ENCODE data around the gene TFEB. TPM values are rescaled to one million over a fixed set of nuclear protein-coding genes. Genes with fewer than 3 reads are reported as not detected.

Gene TFEB
- total and polyA plus RNA-seq, 4 donors = 1.1 to 6.2 (median 3.8) TPM

DNA sequence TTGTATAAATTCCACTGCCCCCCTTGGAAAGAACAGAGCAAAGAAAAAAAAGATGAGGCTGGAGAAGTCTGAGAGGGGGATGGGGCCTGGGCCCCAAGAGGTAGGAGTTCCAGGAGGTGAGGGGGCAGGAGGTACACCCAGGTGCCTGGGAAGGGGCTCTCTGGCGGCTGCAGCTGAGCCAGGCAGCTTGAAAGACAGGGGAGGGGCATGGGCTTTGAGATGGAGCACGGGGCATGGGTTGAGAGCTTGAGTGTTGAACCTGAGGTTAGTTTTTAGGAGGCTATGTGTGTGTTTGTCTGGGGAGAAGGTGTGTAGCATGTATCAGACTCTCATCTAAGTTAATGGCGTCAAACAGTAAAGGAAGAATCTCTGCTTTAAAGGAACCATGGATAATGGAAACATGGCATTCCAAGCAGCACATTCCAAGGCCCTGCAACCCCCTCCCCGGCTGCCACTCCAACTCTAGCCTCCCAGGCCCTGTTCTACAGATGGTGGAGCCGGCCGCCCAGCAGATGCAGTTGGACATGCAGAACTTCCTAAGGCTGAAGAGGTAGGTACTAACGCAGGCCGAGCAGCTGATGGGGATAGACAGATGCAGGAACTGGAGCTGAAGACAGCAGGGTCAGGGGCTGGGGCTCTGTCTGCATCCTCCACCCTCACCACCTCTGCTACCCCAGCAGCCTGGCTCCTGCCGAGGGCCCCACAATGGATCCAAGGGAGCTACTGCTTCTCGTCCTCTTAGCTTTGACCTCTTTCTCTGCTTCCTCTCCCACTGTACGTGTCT lies 55.0 kb downstream of the TFEB start:
- peaks cover 0 to 5% (median under 1%) of the 10 kb centered on the region in 4 donors for H3K36me3 ChIP-seq (ENCODE audit: control insufficient read depth in 4 of 4, insufficient read depth in 3 of 4, low read depth in 1 of 4, low read length in 3 of 4)
- no peak overlapping the region for H3K27ac ChIP-seq (ENCODE audit: low read depth in 1 of 2, low read length in 2 of 2)
- 88% methylated on average over 11 of the region's 11 CpGs for WGBS
- TF ChIP-seq, protein P1, sequence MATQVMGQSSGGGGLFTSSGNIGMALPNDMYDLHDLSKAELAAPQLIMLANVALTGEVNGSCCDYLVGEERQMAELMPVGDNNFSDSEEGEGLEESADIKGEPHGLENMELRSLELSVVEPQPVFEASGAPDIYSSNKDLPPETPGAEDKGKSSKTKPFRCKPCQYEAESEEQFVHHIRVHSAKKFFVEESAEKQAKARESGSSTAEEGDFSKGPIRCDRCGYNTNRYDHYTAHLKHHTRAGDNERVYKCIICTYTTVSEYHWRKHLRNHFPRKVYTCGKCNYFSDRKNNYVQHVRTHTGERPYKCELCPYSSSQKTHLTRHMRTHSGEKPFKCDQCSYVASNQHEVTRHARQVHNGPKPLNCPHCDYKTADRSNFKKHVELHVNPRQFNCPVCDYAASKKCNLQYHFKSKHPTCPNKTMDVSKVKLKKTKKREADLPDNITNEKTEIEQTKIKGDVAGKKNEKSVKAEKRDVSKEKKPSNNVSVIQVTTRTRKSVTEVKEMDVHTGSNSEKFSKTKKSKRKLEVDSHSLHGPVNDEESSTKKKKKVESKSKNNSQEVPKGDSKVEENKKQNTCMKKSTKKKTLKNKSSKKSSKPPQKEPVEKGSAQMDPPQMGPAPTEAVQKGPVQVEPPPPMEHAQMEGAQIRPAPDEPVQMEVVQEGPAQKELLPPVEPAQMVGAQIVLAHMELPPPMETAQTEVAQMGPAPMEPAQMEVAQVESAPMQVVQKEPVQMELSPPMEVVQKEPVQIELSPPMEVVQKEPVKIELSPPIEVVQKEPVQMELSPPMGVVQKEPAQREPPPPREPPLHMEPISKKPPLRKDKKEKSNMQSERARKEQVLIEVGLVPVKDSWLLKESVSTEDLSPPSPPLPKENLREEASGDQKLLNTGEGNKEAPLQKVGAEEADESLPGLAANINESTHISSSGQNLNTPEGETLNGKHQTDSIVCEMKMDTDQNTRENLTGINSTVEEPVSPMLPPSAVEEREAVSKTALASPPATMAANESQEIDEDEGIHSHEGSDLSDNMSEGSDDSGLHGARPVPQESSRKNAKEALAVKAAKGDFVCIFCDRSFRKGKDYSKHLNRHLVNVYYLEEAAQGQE (IDR thresholded peaks at IDR 0.05) = no peak
- TF ChIP-seq, protein P2, sequence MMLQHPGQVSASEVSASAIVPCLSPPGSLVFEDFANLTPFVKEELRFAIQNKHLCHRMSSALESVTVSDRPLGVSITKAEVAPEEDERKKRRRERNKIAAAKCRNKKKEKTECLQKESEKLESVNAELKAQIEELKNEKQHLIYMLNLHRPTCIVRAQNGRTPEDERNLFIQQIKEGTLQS (IDR thresholded peaks at IDR 0.05) = no peak
- no peak for TF ChIP-seq NR2F2 (IDR thresholded peaks at IDR 0.05)
- TF ChIP-seq FOXA2 (IDR thresholded peaks at IDR 0.05) = no peak
- TF ChIP-seq, protein P3, sequence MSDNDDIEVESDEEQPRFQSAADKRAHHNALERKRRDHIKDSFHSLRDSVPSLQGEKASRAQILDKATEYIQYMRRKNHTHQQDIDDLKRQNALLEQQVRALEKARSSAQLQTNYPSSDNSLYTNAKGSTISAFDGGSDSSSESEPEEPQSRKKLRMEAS (IDR thresholded peaks at IDR 0.05) = no peak
- TF ChIP-seq JUND (IDR thresholded peaks at IDR 0.05) = no peak
- TF ChIP-seq YY1 (IDR thresholded peaks at IDR 0.05) = no peak
- TF ChIP-seq HNF4G (IDR thresholded peaks at IDR 0.05) = no peak
- no peak for TF ChIP-seq HNF4A (conservative IDR thresholded peaks at IDR 0.05)
- TF ChIP-seq EGR1 (IDR thresholded peaks at IDR 0.05; ENCODE audit: low read depth in 2 of 2) = no peak
- TF ChIP-seq FOXA1 (IDR thresholded peaks at IDR 0.05) = no peak
- TF ChIP-seq GABPA (IDR thresholded peaks at IDR 0.05 in 1 of 2, conservative IDR thresholded peaks at IDR 0.05 in 1 of 2) = no peak
- TF ChIP-seq RAD21 (IDR thresholded peaks at IDR 0.05) = no peak
- TF ChIP-seq, protein P4, sequence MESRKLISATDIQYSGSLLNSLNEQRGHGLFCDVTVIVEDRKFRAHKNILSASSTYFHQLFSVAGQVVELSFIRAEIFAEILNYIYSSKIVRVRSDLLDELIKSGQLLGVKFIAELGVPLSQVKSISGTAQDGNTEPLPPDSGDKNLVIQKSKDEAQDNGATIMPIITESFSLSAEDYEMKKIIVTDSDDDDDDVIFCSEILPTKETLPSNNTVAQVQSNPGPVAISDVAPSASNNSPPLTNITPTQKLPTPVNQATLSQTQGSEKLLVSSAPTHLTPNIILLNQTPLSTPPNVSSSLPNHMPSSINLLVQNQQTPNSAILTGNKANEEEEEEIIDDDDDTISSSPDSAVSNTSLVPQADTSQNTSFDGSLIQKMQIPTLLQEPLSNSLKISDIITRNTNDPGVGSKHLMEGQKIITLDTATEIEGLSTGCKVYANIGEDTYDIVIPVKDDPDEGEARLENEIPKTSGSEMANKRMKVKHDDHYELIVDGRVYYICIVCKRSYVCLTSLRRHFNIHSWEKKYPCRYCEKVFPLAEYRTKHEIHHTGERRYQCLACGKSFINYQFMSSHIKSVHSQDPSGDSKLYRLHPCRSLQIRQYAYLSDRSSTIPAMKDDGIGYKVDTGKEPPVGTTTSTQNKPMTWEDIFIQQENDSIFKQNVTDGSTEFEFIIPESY (IDR thresholded peaks at IDR 0.05) = no peak
- no peak for TF ChIP-seq RXRA (IDR thresholded peaks at IDR 0.05)
- no peak for TF ChIP-seq TAF1 (conservative IDR thresholded peaks at IDR 0.05)
- TF ChIP-seq SP1 (IDR thresholded peaks at IDR 0.05) = no peak
- H3K9ac ChIP-seq (ENCODE audit: low read depth in 1 of 2, low read length in 2 of 2) = no peak overlapping the region
- no peak overlapping the region for H3K4me3 ChIP-seq (ENCODE audit: low read depth in 1 of 3, low read length in 3 of 3)
- peaks cover 1 to 17% (median 8%) of the 10 kb centered on the region in 4 donors for H3K4me1 ChIP-seq (ENCODE audit: control insufficient read depth in 4 of 4, insufficient read depth in 4 of 4, low read length in 3 of 4)
- no peak for DNase-seq (ENCODE audit: low spot score)
- H3K27me3 ChIP-seq (ENCODE audit: control insufficient read depth in 4 of 4, insufficient read depth in 4 of 4, low read length in 3 of 4) = peaks cover 0 to 3% (median 0%) of the 10 kb centered on the region in 4 donors
- H3K9me3 ChIP-seq (ENCODE audit: control insufficient read depth in 4 of 4, low read length in 3 of 4) = no peaks in the 10 kb centered on the region

DNA sequence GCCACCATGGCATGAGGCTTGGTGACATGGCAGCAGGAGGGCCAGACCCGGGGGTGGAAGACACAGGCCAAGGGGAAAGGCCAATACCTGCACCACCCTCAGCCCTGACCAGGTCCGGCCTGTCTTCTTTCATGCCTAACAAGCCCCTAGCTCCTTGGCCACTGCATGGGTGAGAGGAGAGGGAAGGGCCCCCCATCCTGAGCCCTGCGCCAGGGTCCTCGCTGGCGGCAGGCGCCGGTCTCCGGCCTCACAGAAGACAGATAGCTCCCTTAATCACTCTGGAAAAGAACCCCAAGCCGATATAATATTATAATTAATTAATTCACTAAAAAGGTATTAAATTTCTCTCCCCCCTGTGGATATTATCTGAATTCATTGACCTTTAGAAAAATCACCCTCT lies 55.7 kb downstream of the TFEB start:
- H3K4me1 ChIP-seq (ENCODE audit: control insufficient read depth in 4 of 4, insufficient read depth in 4 of 4, low read length in 3 of 4) = peaks cover 1 to 17% (median 8%) of the 10 kb centered on the region in 4 donors
- H3K27ac ChIP-seq (ENCODE audit: low read depth in 1 of 2, low read length in 2 of 2) = no peak overlapping the region
- H3K4me3 ChIP-seq (ENCODE audit: low read depth in 1 of 3, low read length in 3 of 3) = no peak overlapping the region
- H3K27me3 ChIP-seq (ENCODE audit: control insufficient read depth in 4 of 4, insufficient read depth in 4 of 4, low read length in 3 of 4) = peaks cover 0 to 3% (median 0%) of the 10 kb centered on the region in 4 donors
- H3K9me3 ChIP-seq (ENCODE audit: control insufficient read depth in 4 of 4, low read length in 3 of 4) = no peaks in the 10 kb centered on the region
- 96% methylated on average over 9 of the region's 9 CpGs for WGBS
- no peak overlapping the region for H3K9ac ChIP-seq (ENCODE audit: low read depth in 1 of 2, low read length in 2 of 2)
- DNase-seq (ENCODE audit: low spot score) = no peak
- no peaks in the 10 kb centered on the region for H3K36me3 ChIP-seq (ENCODE audit: control insufficient read depth in 4 of 4, insufficient read depth in 3 of 4, low read depth in 1 of 4, low read length in 3 of 4)
- TF ChIP-seq FOXA2 (IDR thresholded peaks at IDR 0.05) (no peak), HNF4A (conservative IDR thresholded peaks at IDR 0.05) (no peak), FOXA1 (IDR thresholded peaks at IDR 0.05) (no peak), RXRA (IDR thresholded peaks at IDR 0.05) (no peak), SP1 (IDR thresholded peaks at IDR 0.05) (no peak)
- TF ChIP-seq, protein P4 (IDR thresholded peaks at IDR 0.05) = no peak
- TF ChIP-seq, protein P2 (IDR thresholded peaks at IDR 0.05) = no peak

Measured in liver (tissue), 9 donors.